AG20443 (cell line): ENCODE data around the gene MRGPRE.

Source experiments
- DNase-seq: peaks from one replicate; pipeline ENCODE4 v3.0.0; 2012; ENCODE audit warnings: low spot score, mixed read lengths

MRGPRE gene

GRCh38 chr11:3178349-3178748, 53.9 kb downstream of the MRGPRE start:
- no peak for DNase-seq

GRCh38 chr11:3177931-3178330, 54.3 kb downstream of the MRGPRE start:
- no peak for DNase-seq
